Neural progenitor cell (in vitro differentiated cells): ENCODE measurements around the gene TNFSF8. TPM values are rescaled to one million over a fixed set of nuclear protein-coding genes. Genes with fewer than 3 reads are reported as not detected.

Experiments
- DNase-seq: peaks from one replicate; pipeline ENCODE4 v3.0.0-alpha.2; 2016; ENCODE audit warnings: low spot score
- H2AFZ ChIP-seq: fragments of 200-600 bp; sonication (generic); replicated peaks from 2 replicates; pipeline ENCODE4 v1.6.1; 2016; ENCODE audit warnings: antibody characterized with exemption
- H3F3A ChIP-seq: fragments of 200-600 bp; sonication (generic); 2 replicates; pipeline ENCODE4 v1.6.1; 2016; ENCODE audit warnings: antibody characterized with exemption, low read depth
- H3K27ac ChIP-seq: fragments of 200-600 bp; sonication (generic); 2 replicates; pipeline ENCODE4 v1.5.1; 2016; ENCODE audit warnings: mild to moderate bottlenecking
- H3K27me3 ChIP-seq: fragments of 200-600 bp; sonication (generic); 2 replicates; pipeline ENCODE4 v1.6.1; 2016; ENCODE audit warnings: mild to moderate bottlenecking, moderate library complexity
- H3K36me3 ChIP-seq: fragments of 200-600 bp; sonication (generic); 2 replicates; pipeline ENCODE4 v1.5.1; 2016
- H3K4me1 ChIP-seq: fragments of 200-600 bp; sonication (generic); 2 replicates; pipeline ENCODE4 v1.6.1; 2016; ENCODE audit warnings: mixed run types
- H3K4me2 ChIP-seq: fragments of 200-600 bp; sonication (generic); 2 replicates; pipeline ENCODE4 v1.6.1; 2016
- H3K4me3 ChIP-seq: fragments of 200-600 bp; sonication (generic); 2 replicates; pipeline ENCODE4 v1.5.1; 2016
- H3K79me2 ChIP-seq: fragments of 200-600 bp; sonication (generic); 2 replicates; pipeline ENCODE4 v1.6.1; 2016; ENCODE audit warnings: low read depth
- H3K9ac ChIP-seq: fragments of 200-600 bp; sonication (generic); 2 replicates; pipeline ENCODE4 v1.6.1; 2016
- H3K9me3 ChIP-seq: fragments of 200-600 bp; sonication (generic); 2 replicates; pipeline ENCODE4 v1.5.1; 2016; ENCODE audit warnings: low read depth
- H4K20me1 ChIP-seq: fragments of 200-600 bp; sonication (generic); 2 replicates; pipeline ENCODE4 v1.6.1; 2016; ENCODE audit warnings: low read depth
- H3K27ac Mint-ChIP-seq: 3 replicates; pipeline ENCODE4 v1.8.0; 2021; ENCODE audit warnings: mixed read lengths
- H3K27me3 Mint-ChIP-seq: 2 replicates; pipeline ENCODE4 v1.8.0; 2022; ENCODE audit warnings: low read depth, mild to moderate bottlenecking, inconsistent platforms, moderate library complexity, mixed read lengths; ENCODE audit not compliant: insufficient read depth
- H3K36me3 Mint-ChIP-seq: 3 replicates; pipeline ENCODE4 v1.8.0; 2021; ENCODE audit warnings: mixed read lengths
- H3K4me1 Mint-ChIP-seq: 3 replicates; pipeline ENCODE4 v1.8.0; 2021; ENCODE audit warnings: mixed read lengths
- H3K4me3 Mint-ChIP-seq: 3 replicates; pipeline ENCODE4 v1.8.0; 2021; ENCODE audit warnings: mild to moderate bottlenecking, moderate library complexity, mixed read lengths
- H3K9me3 Mint-ChIP-seq: 3 replicates; pipeline ENCODE4 v1.8.0; 2020; ENCODE audit warnings: mixed read lengths
- EZH2 ChIP-seq: fragments of 200-600 bp; sonication (generic); IDR thresholded peaks from 2 replicates; pipeline ENCODE4 v1.6.1; 2017; ENCODE audit warnings: antibody characterized with exemption, mild to moderate bottlenecking, moderate library complexity
- EZH2phosphoT487 ChIP-seq: fragments of 200-600 bp; sonication (generic); IDR thresholded peaks from 2 replicates; pipeline ENCODE4 v1.6.1; 2017; ENCODE audit warnings: antibody characterized with exemption
- total RNA-seq: library from RNA; depleted of rRNA; stranded (reverse); fragments of >200 nt; gene quantifications from 2 replicates; pipeline ENCODE4 v1.2.3, GENCODE V29; 2015; ENCODE audit warnings: low replicate concordance
- TF ChIP-seq, protein P1 (sequence below): fragments of 200-600 bp; sonication (generic); IDR thresholded peaks from 2 replicates; pipeline ENCODE4 v1.5.1; 2017; ENCODE audit warnings: antibody characterized with exemption, mild to moderate bottlenecking

TNFSF8 gene
- total RNA-seq, 1 donor from 2014 or later: not detected

DNA sequence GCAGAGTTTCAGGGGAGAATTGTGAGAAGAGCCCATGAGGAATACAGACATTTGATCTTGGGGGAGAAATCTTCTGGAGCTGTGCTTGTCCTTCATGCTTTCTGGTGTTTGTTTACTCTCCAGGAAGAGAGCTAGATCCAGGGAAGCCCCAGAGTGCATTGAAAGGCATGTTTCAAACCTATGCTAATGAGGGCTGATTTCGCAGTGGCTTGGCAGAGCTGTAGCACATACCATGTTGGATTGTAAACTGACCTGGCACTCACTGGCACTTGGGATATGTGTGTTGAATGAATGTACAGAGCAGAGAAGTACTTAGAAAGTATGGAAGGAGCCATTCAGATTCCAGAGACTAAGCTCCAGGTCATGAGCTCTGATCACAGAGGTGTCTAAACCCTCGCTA lies 30.9 kb downstream of the TNFSF8 start:
- Histone ChIP-seq H2AFZ (no peak overlapping the region), H3F3A (no peaks in the 10 kb centered on the region), H3K9me3 (no peaks in the 10 kb centered on the region), H3K27me3 (no peaks in the 10 kb centered on the region), H3K4me1 (no peaks in the 10 kb centered on the region), H3K9ac (no peak overlapping the region), H3K4me2 (no peak overlapping the region), H4K20me1 (no peaks in the 10 kb centered on the region), H3K79me2 (no peaks in the 10 kb centered on the region), H3K4me3 (no peak overlapping the region), H3K27ac (no peak overlapping the region), H3K36me3 (no peaks in the 10 kb centered on the region)
- Mint-ChIP-seq H3K9me3 (no peaks in the 10 kb centered on the region), H3K4me1 (peaks cover 4% of the 10 kb centered on the region), H3K4me3 (no peak overlapping the region), H3K27ac (no peak overlapping the region), H3K36me3 (no peaks in the 10 kb centered on the region), H3K27me3 (no peaks in the 10 kb centered on the region)
- DNase-seq: no peak
- TF ChIP-seq EZH2phosphoT487: no peak
- TF ChIP-seq, protein P1, sequence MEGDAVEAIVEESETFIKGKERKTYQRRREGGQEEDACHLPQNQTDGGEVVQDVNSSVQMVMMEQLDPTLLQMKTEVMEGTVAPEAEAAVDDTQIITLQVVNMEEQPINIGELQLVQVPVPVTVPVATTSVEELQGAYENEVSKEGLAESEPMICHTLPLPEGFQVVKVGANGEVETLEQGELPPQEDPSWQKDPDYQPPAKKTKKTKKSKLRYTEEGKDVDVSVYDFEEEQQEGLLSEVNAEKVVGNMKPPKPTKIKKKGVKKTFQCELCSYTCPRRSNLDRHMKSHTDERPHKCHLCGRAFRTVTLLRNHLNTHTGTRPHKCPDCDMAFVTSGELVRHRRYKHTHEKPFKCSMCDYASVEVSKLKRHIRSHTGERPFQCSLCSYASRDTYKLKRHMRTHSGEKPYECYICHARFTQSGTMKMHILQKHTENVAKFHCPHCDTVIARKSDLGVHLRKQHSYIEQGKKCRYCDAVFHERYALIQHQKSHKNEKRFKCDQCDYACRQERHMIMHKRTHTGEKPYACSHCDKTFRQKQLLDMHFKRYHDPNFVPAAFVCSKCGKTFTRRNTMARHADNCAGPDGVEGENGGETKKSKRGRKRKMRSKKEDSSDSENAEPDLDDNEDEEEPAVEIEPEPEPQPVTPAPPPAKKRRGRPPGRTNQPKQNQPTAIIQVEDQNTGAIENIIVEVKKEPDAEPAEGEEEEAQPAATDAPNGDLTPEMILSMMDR: no peak
- TF ChIP-seq EZH2: no peak

DNA sequence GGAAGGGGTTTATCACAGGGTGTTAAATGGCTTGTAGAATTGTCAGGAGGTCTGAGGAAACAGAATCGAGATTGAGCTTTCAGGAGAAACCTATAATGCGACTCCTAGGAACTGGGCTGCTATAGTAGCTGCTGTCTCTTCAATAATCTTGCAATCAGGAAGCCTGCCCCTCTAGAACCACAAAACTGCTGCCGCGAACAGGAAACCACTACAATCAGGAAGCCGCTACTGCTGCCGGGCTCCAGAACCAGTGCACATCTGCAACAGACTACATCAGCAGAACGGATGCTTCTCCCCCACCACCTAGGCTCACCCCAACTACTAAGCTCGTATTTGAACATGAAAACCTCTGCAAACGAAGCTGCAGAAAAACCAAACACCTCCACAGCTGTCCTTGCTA lies 31.6 kb downstream of the TNFSF8 start:
- Histone ChIP-seq H2AFZ (no peak overlapping the region), H3K36me3 (no peaks in the 10 kb centered on the region), H4K20me1 (no peaks in the 10 kb centered on the region), H3K27me3 (no peaks in the 10 kb centered on the region), H3K4me3 (no peak overlapping the region), H3K4me2 (no peak overlapping the region), H3K9ac (no peak overlapping the region), H3K27ac (no peak overlapping the region), H3F3A (no peaks in the 10 kb centered on the region), H3K4me1 (no peaks in the 10 kb centered on the region), H3K9me3 (no peaks in the 10 kb centered on the region), H3K79me2 (no peaks in the 10 kb centered on the region)
- Mint-ChIP-seq H3K27me3 (no peaks in the 10 kb centered on the region), H3K4me3 (no peak overlapping the region), H3K27ac (no peak overlapping the region), H3K9me3 (no peaks in the 10 kb centered on the region), H3K4me1 (peaks cover 4% of the 10 kb centered on the region), H3K36me3 (no peaks in the 10 kb centered on the region)
- no peak for DNase-seq
- TF ChIP-seq EZH2: no peak
- TF ChIP-seq, protein P1: no peak
- TF ChIP-seq EZH2phosphoT487: no peak

DNA sequence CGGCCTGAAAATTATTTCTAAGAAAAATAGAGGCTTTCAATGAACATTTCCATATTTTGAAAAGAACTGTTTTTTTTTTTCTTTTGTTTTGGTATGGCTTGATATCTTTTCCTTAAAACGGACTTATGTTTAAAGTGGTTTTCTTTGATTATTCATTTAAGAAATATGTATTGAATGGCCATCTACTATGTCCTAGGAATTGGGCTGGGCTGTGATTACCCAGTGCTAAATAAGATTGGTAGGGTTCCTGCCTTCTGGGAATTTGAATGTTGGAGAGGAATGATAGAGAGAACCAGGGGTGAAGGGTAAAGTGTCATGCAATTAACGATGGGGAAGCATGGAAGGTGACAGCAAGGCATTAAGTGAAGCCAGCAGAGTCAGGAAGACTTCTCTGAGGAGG lies 33.2 kb downstream of the TNFSF8 start:
- H3F3A ChIP-seq: no peaks in the 10 kb centered on the region
- Mint-ChIP-seq H3K4me3 (no peak overlapping the region), H3K9me3 (no peaks in the 10 kb centered on the region), H3K27me3 (no peaks in the 10 kb centered on the region), H3K36me3 (no peaks in the 10 kb centered on the region), H3K27ac (no peak overlapping the region), H3K4me1 (peaks cover 4% of the 10 kb centered on the region)
- DNase-seq: no peak
- no peak for TF ChIP-seq EZH2phosphoT487
- no peak for TF ChIP-seq EZH2
- TF ChIP-seq, protein P1: no peak
- H3K27me3 ChIP-seq: no peaks in the 10 kb centered on the region
- H2AFZ ChIP-seq: no peak overlapping the region
- H3K27ac ChIP-seq: no peak overlapping the region
- H3K9ac ChIP-seq: no peak overlapping the region
- no peaks in the 10 kb centered on the region for H3K9me3 ChIP-seq
- H3K4me2 ChIP-seq: no peak overlapping the region
- no peak overlapping the region for H3K4me3 ChIP-seq
- H3K4me1 ChIP-seq: no peaks in the 10 kb centered on the region
- no peaks in the 10 kb centered on the region for H3K79me2 ChIP-seq
- H3K36me3 ChIP-seq: no peaks in the 10 kb centered on the region
- no peaks in the 10 kb centered on the region for H4K20me1 ChIP-seq
